SK-MEL-5 (cell line): ENCODE data around the gene RFX3. TPM values are rescaled to one million over a fixed set of nuclear protein-coding genes. Genes with fewer than 3 reads are reported as not detected.
A peak's percentile ranks its signal among the peaks of the same experiment; 100 is the strongest.
"Not testable (repeated sequence)": the region's sequence is repeated elsewhere in the genome, so short reads cannot be mapped to it uniquely, and the experiment has no call there.

ENCODE experiments used
- DNase-seq: peaks from one replicate; pipeline ENCODE4 v3.0.0-alpha.2; 2016; ENCODE audit warnings: low read depth, low spot score
- in situ Hi-C: cut with HindIII; loops from 2 replicates; pipeline ENCODE4 v1.10.0; 2016; ENCODE audit warnings: low sequenced_read_pairs, high pct_unique_total_duplicates, low pct_unique_long_range_greater_than_20kb
- total RNA-seq: library from RNA; depleted of rRNA; stranded (reverse); fragments of >200 nt; shearing (Covaris generic); gene quantifications from 2 replicates; pipeline ENCODE4 v1.2.3, GENCODE V29; 2014

Gene RFX3
- total RNA-seq, 1 experiment from 2014 or later, result 4.8 TPM

DNA sequence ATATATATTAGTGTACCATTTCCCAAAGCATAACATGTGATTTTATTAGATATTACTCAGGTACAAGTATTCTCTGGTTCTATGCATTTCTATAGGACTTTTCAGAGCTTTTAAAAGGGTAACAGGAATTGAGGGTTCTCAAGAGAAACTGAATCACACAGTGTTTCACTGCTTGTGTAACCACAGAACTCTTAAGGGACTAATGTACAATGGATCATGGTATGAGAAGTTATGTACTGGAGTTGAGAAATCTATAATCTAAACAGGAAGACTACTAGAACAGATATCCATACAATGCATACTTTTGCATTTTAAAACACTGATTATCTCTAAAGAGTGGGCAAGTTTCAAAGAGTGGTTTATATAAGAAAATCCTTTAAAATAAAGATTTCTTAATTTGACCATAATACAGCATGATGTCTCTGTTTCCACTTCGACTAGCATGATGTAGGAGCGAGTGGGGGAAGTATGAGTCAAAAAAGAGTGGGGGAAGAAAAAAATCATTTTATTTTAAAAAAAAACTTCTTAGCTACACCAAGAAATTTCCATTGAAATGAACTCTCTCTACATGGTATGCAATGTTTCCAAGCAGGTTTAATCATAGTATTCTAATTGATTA is 183.5 kb downstream of the RFX3 start:
- DNase-seq, result peak; percentile 64
- in situ Hi-C loops, result no loop called here

DNA sequence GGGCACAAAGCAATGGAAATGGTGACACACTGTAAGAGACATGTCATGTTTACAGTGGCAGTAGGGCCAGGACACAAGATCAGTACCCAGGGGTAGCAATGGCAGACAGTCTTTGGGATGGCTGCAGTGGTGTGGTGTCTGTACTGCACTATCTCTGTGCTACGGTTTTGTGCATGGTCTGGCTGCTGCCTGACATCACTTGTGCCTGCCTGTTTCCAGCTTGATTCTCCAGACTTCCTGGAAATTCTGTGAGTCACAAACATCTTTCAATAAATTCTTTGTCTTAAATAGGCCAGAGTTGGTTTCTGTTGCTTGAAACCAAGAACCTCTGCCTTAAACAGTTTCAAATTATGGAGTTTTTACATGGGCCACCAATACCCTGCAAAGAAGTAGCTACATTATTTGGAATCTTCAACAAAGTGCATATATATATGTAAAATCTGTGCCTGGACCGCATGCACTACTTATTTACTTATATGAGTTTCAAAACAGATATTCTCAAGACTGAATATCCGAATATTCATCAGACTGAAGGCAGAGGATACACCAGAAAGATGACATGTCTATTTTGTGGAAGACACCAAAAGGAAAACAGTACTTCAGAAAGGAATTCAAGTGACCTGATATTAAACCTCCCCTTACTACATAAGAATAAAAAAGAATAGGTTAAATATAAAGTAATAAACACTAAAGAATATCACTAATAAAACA is 188.1 kb downstream of the RFX3 start:
- peak; percentile 82 for DNase-seq
- in situ Hi-C loops, result no loop called here

DNA sequence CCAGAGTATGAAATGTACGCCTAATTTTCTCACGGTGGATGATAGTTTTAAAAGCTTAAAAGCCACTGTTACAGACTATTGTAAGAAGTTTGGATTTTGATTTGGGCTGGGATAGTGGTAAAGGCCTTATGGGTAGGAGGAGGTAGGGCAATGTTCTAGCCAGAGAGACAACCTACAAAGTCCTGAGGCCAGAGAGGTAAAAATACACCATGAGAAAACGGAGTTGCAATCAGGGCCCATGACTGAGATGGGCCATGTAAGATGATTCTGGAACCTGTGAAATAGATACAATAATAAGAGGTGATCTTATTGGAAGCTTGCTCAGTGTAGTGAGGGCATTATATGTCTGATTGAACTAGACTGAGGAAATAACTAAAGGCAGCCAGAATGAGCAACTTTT is 188.8 kb downstream of the RFX3 start:
- no peak for DNase-seq

GRCh38 chr9:3332802-3333201 is 193.0 kb downstream of the RFX3 start:
- in situ Hi-C loops, result no loop called here
- DNase-seq, result no peak

More for the DNA sequence above, 188.8 kb downstream of the RFX3 start:
- in situ Hi-C loops, result no loop called here

DNA sequence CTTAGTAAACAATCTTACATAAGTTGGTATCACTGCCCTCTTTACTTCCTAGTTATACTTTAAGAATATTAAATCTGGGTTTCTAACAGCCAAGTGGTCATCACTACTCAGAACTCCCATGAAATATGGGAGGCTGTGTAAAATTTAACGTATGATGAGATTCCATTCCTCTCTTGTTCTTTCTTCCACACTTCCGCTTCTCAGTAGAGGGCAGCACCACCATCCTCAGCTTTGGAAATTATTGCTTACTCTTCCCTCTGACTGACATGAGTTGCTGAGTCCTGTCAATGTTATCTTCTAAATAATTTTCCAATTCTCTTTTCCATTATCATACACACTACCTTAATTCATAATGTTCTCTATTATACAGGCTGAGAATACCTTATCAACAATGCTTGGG is 194.0 kb downstream of the RFX3 start:
- in situ Hi-C loops, result no loop called here
- DNase-seq, result peak; percentile 68

DNA sequence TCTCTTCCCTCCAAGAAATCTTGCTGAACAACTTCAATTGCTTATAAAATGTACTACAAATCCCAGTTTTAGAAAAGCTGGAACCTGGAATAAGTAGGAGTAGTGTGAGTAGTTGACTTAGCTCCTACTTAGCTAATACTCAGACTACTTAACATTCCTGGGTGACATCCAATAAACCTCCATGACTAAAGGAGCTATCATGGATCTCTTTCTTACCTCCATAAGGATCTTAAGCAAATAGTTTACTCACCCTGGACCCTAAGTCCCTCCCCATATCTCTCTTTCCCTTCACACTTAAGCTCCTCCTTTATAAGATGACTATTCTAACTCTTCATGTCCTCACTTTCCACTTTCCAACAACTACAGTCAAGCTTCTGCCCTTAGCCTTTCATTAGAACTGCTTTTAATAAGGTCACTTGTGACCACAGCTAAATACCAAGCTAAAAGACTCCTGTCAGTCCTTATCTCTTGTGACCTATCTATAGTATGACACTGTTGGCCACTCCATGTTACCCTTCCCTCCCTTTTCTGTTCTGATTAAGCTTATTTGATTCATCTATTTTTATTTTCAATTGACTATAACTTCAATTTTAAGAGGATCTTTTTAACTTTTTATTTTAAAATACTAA is 194.9 kb downstream of the RFX3 start:
- in situ Hi-C loops, result no loop called here
- DNase-seq, result peak; percentile 79

- in situ Hi-C loops, result no loop called here
Observed at GRCh38 chr9:3329361-3329760, 196.4 kb downstream of the RFX3 start.

GRCh38 chr9:3323714-3324113 is 202.1 kb downstream of the RFX3 start:
- no peak for DNase-seq
- in situ Hi-C loops, result no loop called here

More at GRCh38 chr9:3329361-3329760, 196.4 kb downstream of the RFX3 start:
- no peak for DNase-seq

DNA sequence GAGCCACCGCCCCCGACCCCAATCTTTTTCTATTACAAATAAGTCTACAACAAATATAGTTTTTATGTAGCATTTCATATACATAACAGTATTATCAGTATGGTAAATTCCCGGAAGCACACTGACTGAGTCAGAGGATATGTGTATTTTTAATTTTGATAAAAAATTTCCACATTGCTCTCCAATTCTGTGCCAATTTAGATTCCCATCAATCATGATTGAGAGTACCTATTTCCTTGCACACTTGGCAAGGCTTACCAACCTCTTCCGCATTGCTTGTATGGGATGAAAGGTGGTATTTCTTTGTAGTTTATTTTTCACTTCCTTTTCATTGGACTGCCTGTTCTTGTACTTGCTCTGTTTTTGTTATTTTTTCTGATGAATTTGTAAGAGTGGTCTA is 204.6 kb downstream of the RFX3 start:
- in situ Hi-C loops, result no loop called here

GRCh38 chr9:3312595-3312994 is 213.2 kb downstream of the RFX3 start:
- DNase-seq, in situ Hi-C loops: not testable (repeated sequence)

More for the DNA sequence above, 204.6 kb downstream of the RFX3 start:
- DNase-seq, result no peak

DNA sequence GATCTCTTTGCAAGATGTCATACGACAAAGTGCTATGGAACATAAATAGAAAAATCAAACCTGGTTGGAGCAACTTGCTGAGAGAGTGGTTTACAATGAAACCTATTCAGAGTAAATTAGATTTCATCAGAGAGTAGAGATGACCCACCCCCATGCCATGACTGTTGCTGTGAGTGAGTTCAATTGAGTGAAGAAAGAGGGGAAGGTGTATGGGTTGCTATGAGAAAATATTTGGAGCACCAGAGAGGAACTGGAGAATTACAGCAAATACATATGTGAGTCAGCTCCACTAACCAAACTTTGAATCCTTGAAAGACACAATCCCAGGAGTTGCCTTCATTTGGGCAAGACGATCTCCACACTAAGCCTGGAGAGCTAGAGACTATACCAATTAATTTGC is 217.2 kb downstream of the RFX3 start:
- in situ Hi-C loops, result no loop called here
- DNase-seq, result no peak

GRCh38 chr9:3304388-3304787 is 221.4 kb downstream of the RFX3 start:
- in situ Hi-C loops, DNase-seq: not testable (repeated sequence)

- in situ Hi-C loops, result no loop called here
- DNase-seq, result no peak
Observed at GRCh38 chr9:3299872-3300271, 225.9 kb downstream of the RFX3 start.

- in situ Hi-C loops, result no loop called here
- DNase-seq, result no peak
Observed at GRCh38 chr9:3296536-3296935, 229.3 kb downstream of the RFX3 start.

DNA sequence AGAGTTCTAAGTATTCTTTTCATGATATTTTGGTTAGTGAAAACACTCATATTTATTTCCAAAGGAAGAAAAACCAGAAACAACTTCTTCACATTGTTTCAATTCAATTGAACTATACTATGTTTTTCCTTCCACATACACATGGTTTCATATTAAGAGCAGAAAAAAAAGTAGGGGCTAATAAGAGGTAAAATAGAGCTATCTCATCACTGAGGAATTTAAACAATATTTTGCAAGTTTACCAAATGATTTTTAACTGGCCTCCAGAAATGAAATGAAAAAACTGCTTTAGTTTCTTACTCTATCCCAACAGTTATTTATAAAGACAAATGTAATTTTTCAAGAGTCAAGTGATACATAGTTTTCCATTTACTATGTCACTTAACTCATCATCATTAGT is 233.5 kb downstream of the RFX3 start:
- in situ Hi-C loops, result no loop called here
- DNase-seq, result no peak

DNA sequence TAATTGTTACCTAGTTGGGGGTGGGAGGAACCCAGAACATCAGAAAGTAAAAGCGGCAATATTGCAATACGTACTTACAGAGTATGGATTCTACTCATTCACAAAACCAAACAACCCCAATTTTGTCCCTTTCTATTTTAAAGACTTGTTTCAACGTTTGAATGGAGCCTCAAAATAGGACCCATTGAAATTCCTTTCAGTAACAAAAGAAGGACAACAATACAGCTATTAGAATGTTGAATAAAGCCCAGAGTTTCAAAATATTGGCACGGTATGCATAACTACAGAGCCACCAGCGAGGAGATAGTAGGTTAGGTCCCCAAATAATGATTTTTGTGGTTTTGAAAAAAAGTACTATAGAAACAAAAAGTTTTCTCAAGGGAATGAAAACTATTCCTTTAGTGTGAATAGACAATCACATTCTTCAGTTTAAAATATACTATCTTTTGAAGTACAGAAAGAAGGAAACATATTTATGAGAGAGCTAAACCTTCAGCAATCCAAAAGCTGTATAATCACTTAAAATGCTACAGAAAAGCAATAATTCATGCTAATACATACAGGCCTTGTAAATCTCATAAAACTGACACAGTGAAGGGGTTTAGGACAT is 235.5 kb downstream of the RFX3 start:
- no peak for DNase-seq
- in situ Hi-C loops, result no loop called here

- in situ Hi-C loops, result no loop called here
- no peak for DNase-seq
Observed at GRCh38 chr9:3288686-3289085, 237.1 kb downstream of the RFX3 start.

DNA sequence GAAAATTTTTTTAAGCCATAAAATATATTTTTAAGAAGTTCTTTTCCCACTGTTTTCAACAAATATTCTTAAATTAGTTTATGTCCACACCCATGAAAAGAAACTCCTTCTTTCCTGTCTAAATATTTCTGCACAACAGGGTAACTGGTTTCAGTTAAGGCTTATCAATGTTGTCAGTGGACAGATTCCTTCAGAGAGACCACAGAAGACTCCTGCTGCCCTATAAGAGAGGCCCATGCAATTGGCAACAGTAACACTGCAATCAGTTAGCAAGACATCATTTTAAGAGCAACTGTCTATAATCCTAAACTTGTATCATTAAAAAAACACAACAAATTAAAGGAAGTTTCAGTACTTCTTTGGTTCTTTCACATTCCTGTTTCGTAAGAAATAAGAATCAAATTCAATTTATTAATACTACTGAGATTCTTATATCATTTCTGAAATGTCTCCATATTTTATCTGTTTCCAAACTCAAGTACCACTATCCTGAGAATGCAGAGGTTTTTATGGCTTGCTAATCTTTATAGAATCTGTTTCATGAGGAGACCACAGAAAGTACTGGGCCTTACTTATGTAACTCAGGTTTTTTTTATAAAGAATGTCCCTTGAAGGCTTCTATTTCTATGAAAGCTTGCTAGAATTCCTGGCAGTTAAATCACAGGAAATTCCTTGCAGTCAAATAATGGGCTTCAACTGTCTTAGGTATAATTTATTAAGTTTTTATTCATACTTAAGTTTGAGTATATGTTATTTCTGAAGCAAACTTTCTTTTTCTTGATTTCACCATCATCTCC is 240.2 kb downstream of the RFX3 start:
- no peak for DNase-seq
- in situ Hi-C loops, result no loop called here
